GM12878 (cell line): ENCODE results near the gene CD93.

Experiments
- POLR2A ChIP-seq: IDR thresholded peaks from 2 replicates; pipeline ENCODE4 v1.6.1; 2011; ENCODE audit warnings: low read depth, mild to moderate bottlenecking, low read length
- REST ChIP-seq: IDR thresholded peaks from 2 replicates; pipeline ENCODE4 v1.6.1; 2012; ENCODE audit warnings: mild to moderate bottlenecking, low read depth, low read length
- YY1 ChIP-seq: IDR thresholded peaks from 2 replicates; pipeline ENCODE4 v1.6.1; 2011; ENCODE audit warnings: low read depth, mild to moderate bottlenecking, low read length

- TF ChIP-seq POLR2A = no peak
- TF ChIP-seq REST = no peak
- TF ChIP-seq YY1 = no peak
These were observed 5.6 kb downstream of the CD93 start for GRCh38 chr20:23080521-23080920.
